T-cell (primary cell): ENCODE data around the gene OR51V1. TPM values are rescaled to one million over a fixed set of nuclear protein-coding genes. Genes with fewer than 3 reads are reported as not detected.
"Not testable (repeated sequence)": the region's sequence is repeated elsewhere in the genome, so short reads cannot be mapped to it uniquely, and the experiment has no call there.

Source experiments
- ATAC-seq, 4 experiments: fragments of 200-7000 bp in 3 of 4; fragments of 150-1000 bp in 1 of 4; cut with Tn5 transposase; replicated peaks in 1 of 4; 1 replicate in 3 of 4; 2 replicates in 1 of 4; pipeline ENCODE4 v1.10.0; 2021; ENCODE audit warnings: moderate library complexity in 3 of 4, mild to moderate bottlenecking in 2 of 4, moderate number of reproducible peaks in 1 of 4
- CTCF ChIA-PET, 2 donors: fragments of 300-600 bp; sonication (Branson Sonifier 250); formaldehyde crosslinking; loops; one replicate each; lab custom pipeline; 2022; ENCODE audit warnings: antibody characterized with exemption in 2 of 2; lab: Charles Lee
- POLR2A ChIA-PET, 2 donors: fragments of 300-600 bp; sonication (Branson Sonifier 250); formaldehyde crosslinking; loops; one replicate each; lab custom pipeline; 2022; ENCODE audit warnings: antibody characterized with exemption in 2 of 2; lab: Charles Lee
- DNase-seq, 35 experiments: peaks; one replicate each; pipeline versions ENCODE4 v3.0.0 to v3.0.0-alpha.2; 2013 to 2023
- H3K27ac ChIP-seq: one replicate; pipeline ENCODE4 v1.5.1; 2013; ENCODE audit warnings: low read length
- H3K27me3 ChIP-seq, 2 experiments: replicated peaks in 1 of 2; 1 replicate in 1 of 2; 2 replicates in 1 of 2; pipeline versions ENCODE4 v1.6.1 to v1.7.0; 2013; ENCODE audit warnings: low read length in 1 of 2, mixed read lengths in 1 of 2; ENCODE audit not compliant: control insufficient read depth in 2 of 2, insufficient read depth in 2 of 2; ENCODE audit errors: extremely low read depth in 1 of 2
- H3K36me3 ChIP-seq, 2 donors: 1 replicate in 1 of 2; 2 replicates in 1 of 2; pipeline versions ENCODE4 v1.6.1 to v1.7.0; 2013; ENCODE audit warnings: low read length in 1 of 2; ENCODE audit not compliant: control insufficient read depth in 2 of 2, insufficient read depth in 1 of 2; ENCODE audit errors: extremely low read depth in 1 of 2
- H3K4me1 ChIP-seq, 2 experiments: 1 replicate in 1 of 2; 2 replicates in 1 of 2; pipeline versions ENCODE4 v1.6.1 to v1.7.0; 2013; ENCODE audit warnings: low read length in 2 of 2, mixed read lengths in 1 of 2; ENCODE audit not compliant: insufficient read depth in 2 of 2, control insufficient read depth in 1 of 2; ENCODE audit errors: extremely low read depth in 1 of 2
- H3K4me3 ChIP-seq, 2 donors: 1 replicate in 1 of 2; 2 replicates in 1 of 2; pipeline versions ENCODE4 v1.5.1 to v1.7.0; 2013; ENCODE audit warnings: mild to moderate bottlenecking in 2 of 2, low read length in 1 of 2, moderate library complexity in 1 of 2; ENCODE audit not compliant: control insufficient read depth in 1 of 2; ENCODE audit errors: extremely low read depth in 1 of 2
- H3K9me3 ChIP-seq: 2 replicates; pipeline ENCODE4 v1.7.0; 2013
- H3K27ac Mint-ChIP-seq, 2 donors: one replicate each; pipeline ENCODE4 v1.8.0; 2020 to 2021; ENCODE audit warnings: mild to moderate bottlenecking in 2 of 2, mixed read lengths in 2 of 2
- H3K27me3 Mint-ChIP-seq, 2 donors: one replicate each; pipeline ENCODE4 v1.8.0; 2021 to 2022; ENCODE audit warnings: mixed read lengths in 2 of 2
- H3K36me3 Mint-ChIP-seq: one replicate; pipeline ENCODE4 v1.8.0; 2021; ENCODE audit warnings: mixed read lengths
- H3K4me1 Mint-ChIP-seq, 3 donors: one replicate each; pipeline ENCODE4 v1.8.0; 2020 to 2022; ENCODE audit warnings: mixed read lengths in 3 of 3, mild to moderate bottlenecking in 1 of 3
- H3K4me3 Mint-ChIP-seq, 3 donors: one replicate each; pipeline ENCODE4 v1.8.0; 2020 to 2022; ENCODE audit warnings: mild to moderate bottlenecking in 3 of 3, mixed read lengths in 3 of 3, moderate library complexity in 3 of 3
- H3K9me3 Mint-ChIP-seq, 3 donors: one replicate each; pipeline ENCODE4 v1.8.0; 2020 to 2022; ENCODE audit warnings: mixed read lengths in 3 of 3
- WGBS: methylation state at CpG from one replicate; pipeline ENCODE4 v1.1.5; 2013; ENCODE audit warnings: missing lambda C conversion rate; ENCODE audit not compliant: insufficient coverage; 5-methylcytosine and 5-hydroxymethylcytosine counted together
- total RNA-seq, 35 experiments: library from RNA in 6 of 35; stranded (reverse) in 6 of 35; fragments of 120-200 nt in 1 of 35; gene quantifications; one replicate each; pipeline versions ENCODE4 v1.2.1 to v1.2.4 and lab custom pipeline; 2013 to 2026

Gene OR51V1
- total RNA-seq, 5 donors from 2014 or later (not counting 1 experiment from before 2014, with no cell fraction given): not detected

DNA sequence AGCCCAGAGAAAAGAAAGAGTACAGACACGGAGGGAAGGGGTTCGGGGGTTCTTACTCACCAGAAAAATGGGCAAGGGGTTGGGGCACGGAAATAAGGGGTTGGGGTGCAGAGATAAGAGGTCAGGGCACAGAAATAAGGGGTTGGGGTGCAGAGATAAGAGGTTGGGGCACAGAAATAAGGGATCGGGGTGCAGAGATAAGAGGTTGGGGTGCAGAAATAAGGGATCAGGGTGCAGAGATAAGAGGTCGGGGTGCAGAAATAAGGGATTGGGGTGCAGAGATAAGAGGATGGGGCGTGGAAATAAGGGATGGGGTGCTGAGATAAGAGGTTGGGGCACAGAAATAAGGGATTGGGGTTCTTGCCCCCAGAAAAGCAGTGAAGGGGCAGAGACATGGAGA lies 35.7 kb downstream of the OR51V1 start:
- not testable (repeated sequence) for ATAC-seq, DNase-seq
- 78% methylated on average over 6 of the region's 6 CpGs for WGBS

DNA sequence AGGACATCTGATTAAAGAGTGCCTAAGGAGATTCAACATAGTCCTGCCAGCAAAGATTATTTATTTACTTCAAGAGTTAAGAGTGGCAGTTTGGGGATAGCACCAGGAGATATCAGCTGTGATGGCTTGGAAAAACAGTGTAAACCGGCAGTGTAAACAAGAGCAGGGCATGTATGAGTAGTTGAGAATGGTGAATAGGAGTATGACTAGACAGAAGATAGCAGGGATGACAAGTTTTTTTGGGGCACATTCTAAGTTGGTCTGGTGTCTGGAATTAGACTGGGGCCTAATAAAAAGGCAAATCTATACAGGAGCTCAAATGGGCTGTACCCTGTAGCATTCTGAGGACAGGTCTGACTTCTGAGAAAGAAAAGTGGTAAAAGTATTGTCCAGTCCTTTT lies 39.4 kb downstream of the OR51V1 start:
- H3K9me3 ChIP-seq, H3K36me3 ChIP-seq, H3K4me3 Mint-ChIP-seq, DNase-seq, H3K27ac Mint-ChIP-seq, H3K27me3 ChIP-seq, H3K4me1 Mint-ChIP-seq, CTCF ChIA-PET, H3K9me3 Mint-ChIP-seq, H3K4me3 ChIP-seq, H3K27ac ChIP-seq, ATAC-seq, POLR2A ChIA-PET, H3K4me1 ChIP-seq, H3K36me3 Mint-ChIP-seq: not testable (repeated sequence)
- no CpG with 5 or more reads among the region's 1 CpG for WGBS
- peaks cover 15 to 18% of the 10 kb centered on the region in 2 donors for H3K27me3 Mint-ChIP-seq

More for the DNA sequence above, 35.7 kb downstream of the OR51V1 start:
- H3K27ac ChIP-seq, POLR2A ChIA-PET, H3K9me3 ChIP-seq, H3K4me1 ChIP-seq, CTCF ChIA-PET, H3K4me3 ChIP-seq, H3K4me1 Mint-ChIP-seq, H3K9me3 Mint-ChIP-seq, H3K27me3 ChIP-seq, H3K36me3 Mint-ChIP-seq, H3K36me3 ChIP-seq, H3K4me3 Mint-ChIP-seq, H3K27ac Mint-ChIP-seq: not testable (repeated sequence)
- H3K27me3 Mint-ChIP-seq: peaks cover 15 to 18% of the 10 kb centered on the region in 2 donors

DNA sequence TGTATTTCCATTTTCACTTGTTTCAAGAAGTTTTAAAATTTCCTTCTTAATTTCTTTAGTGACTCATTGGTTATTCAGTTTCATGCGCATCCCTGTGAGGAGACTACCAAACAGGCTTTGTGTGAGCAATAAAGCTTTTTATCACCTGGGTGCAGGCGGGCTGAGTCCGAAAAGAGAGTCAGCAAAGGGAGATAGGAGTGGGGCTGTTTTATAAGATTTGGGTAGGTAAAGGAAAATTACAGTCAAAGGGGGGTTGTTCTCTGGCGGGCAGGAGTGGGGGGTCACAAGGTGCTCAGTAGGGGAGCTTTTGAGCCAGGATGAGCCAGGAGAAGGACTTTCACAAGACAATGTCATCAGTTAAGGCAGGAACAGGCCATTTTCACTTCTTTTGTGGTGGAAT lies 40.3 kb downstream of the OR51V1 start:
- DNase-seq, H3K9me3 Mint-ChIP-seq, H3K4me1 Mint-ChIP-seq, POLR2A ChIA-PET, H3K36me3 Mint-ChIP-seq, H3K4me1 ChIP-seq, H3K27ac ChIP-seq, H3K27ac Mint-ChIP-seq, H3K4me3 Mint-ChIP-seq, CTCF ChIA-PET, H3K4me3 ChIP-seq, ATAC-seq, H3K36me3 ChIP-seq, H3K27me3 ChIP-seq, H3K9me3 ChIP-seq: not testable (repeated sequence)
- peaks cover 11 to 14% of the 10 kb centered on the region in 2 donors for H3K27me3 Mint-ChIP-seq
- 100% methylated on average over 1 of the region's 4 CpGs for WGBS

DNA sequence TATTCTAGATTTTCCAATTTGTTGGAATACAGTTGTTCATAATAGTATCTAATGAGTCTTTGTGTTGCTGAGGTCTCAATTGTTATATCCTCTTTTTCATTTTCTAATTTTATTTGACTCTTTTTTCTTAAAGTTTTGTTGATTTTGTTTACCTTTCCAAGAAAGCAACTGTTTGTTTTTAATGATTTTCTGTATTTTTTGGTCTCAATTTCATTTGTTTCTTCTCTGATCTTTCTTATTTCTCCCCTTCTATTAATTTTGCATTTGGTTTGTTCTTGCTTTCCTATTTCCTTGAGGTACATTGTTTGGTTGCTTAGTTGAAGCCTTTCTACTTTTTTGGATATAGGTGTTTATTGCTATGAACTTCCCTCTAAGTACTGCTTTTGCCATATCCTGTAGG lies 40.7 kb downstream of the OR51V1 start:
- Mint-ChIP-seq H3K4me3 (no peak overlapping the region), H3K4me1 (no peaks in the 10 kb centered on the region), H3K36me3 (no peaks in the 10 kb centered on the region), H3K27ac (no peak overlapping the region), H3K27me3 (peaks cover 10% of the 10 kb centered on the region in 2 donors), H3K9me3 (peaks cover 0 to 5% (median 0%) of the 10 kb centered on the region in 3 donors)
- H3K4me1 ChIP-seq: no peaks in the 10 kb centered on the region
- H3K4me3 ChIP-seq: no peak overlapping the region
- no peaks in the 10 kb centered on the region for H3K9me3 ChIP-seq
- H3K36me3 ChIP-seq: no peaks in the 10 kb centered on the region
- DNase-seq: no peak
- no peaks in the 10 kb centered on the region for H3K27me3 ChIP-seq
- CTCF ChIA-PET: no interaction called here
- H3K27ac ChIP-seq: no peak overlapping the region
- no peak for ATAC-seq
- POLR2A ChIA-PET: no interaction called here

DNA sequence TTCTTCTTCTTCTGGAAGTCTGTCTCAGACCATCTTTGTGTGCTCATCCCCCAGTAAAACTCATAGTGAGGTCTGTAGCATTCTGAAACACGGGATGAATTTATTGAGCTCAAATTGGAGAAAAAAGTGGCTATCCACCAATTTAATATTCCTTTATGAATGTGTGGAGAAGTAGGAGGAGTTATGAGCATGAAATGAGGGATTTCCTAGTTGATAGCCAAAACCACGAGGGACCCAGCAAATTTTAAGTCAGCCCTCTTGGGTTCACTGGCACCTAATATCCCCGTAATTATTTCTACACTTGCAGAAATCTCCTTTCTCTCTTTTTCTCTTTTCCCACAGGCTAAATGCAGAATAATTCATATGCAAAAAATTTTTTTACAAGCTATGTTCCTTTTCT lies 45.8 kb downstream of the OR51V1 start, which contains the start of gene OR52A1:
Gene OR52A1, minus strand, starts transcription at position 101 of the 400 bp plus-strand sequence. CDS start 2,388 bp downstream, outside the sequence.
- Histone ChIP-seq H3K27ac (no peak within 1 kb of the TSS), H3K4me1 (no peaks in the 10 kb centered on the region), H3K36me3 (no peaks in the 10 kb centered on the region), H3K27me3 (no peaks in the 10 kb centered on the region), H3K4me3 (no peak within 1 kb of the TSS), H3K9me3 (no peaks in the 10 kb centered on the region)
- Mint-ChIP-seq H3K27me3 (peaks cover 0 to 9% of the 10 kb centered on the region in 2 donors), H3K4me3 (no peak within 1 kb of the TSS), H3K4me1 (no peaks in the 10 kb centered on the region), H3K36me3 (no peaks in the 10 kb centered on the region), H3K27ac (no peak within 1 kb of the TSS), H3K9me3 (no peaks in the 10 kb centered on the region)
- WGBS: 60% methylated on average over 2 of the region's 3 CpGs
- DNase-seq (no peak), ATAC-seq (no peak)
- ChIA-PET POLR2A (interaction anchor here in 1 of 2 donors (0.7 kb wide), 1 partner anchor 664 kb away, joined by 3 read pairs; no protein-coding TSS in a partner anchor), CTCF (no interaction called here)

DNA sequence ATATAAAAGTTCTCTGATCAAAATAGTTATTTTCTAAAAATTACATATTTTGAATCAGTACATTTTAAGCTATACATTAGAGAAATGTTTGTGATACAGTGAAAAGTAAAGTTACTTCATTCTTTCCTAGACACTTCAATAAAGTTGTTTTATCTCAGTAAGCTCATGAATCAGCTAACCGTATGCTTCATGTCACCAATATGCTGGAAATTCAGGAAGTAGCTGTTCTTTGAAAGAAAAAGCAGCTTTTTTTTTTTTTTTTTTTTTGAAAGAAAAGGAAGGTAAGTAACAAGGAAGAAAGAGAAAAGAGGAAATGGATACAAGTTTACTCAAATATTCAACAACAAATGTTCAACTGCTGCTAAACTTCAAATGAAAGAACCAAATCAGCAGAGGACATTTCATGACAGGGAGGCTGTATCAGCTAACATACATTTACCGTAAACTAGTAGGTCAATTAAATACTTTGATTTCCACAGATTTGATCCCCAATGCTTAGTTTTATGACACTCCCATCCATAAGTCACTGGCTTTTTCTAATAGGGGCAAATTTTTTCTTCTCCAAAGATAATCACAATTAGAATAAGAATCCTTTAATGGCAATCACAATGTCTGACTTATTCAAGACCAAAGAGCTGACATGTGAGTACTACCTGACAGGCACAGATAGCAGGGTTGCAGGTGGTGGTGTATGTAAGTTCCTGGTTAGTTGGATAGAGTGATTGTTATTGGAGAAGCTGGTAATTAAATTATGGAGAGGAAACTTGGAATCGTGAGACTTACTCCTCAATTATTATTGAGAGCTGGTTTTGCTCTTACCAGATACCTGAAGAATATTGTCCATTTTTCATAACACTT lies 46.7 kb downstream of the OR51V1 start:
- whole genome bisulfite sequencing: no CpG with 5 or more reads among the region's 3 CpGs
- peaks cover 0 to 9% of the 10 kb centered on the region in 2 donors for H3K27me3 Mint-ChIP-seq
- Histone ChIP-seq H3K36me3 (no peaks in the 10 kb centered on the region), H3K4me1 (no peaks in the 10 kb centered on the region), H3K4me3 (no peak overlapping the region), H3K27me3 (no peaks in the 10 kb centered on the region), H3K27ac (no peak overlapping the region), H3K9me3 (no peaks in the 10 kb centered on the region)
- ATAC-seq: no peak
- H3K36me3 Mint-ChIP-seq: no peaks in the 10 kb centered on the region
- ChIA-PET CTCF (interaction anchor here in 1 of 2 donors (0.6 kb wide), 1 partner anchor 466 kb away, joined by 4 read pairs; no protein-coding TSS in a partner anchor), POLR2A (interaction anchor here in 1 of 2 donors (0.6 kb wide), 1 partner anchor 1838 kb away, joined by 3 read pairs; no protein-coding TSS in a partner anchor)
- no peaks in the 10 kb centered on the region for H3K9me3 Mint-ChIP-seq
- H3K4me1 Mint-ChIP-seq: no peaks in the 10 kb centered on the region
- H3K4me3 Mint-ChIP-seq: no peak overlapping the region
- DNase-seq: no peak
- H3K27ac Mint-ChIP-seq: no peak overlapping the region
